Islet precursor cell (in vitro differentiated cells): Measurements from ENCODE around the gene CALM1.

Experiments used
- DNase-seq: peaks from one replicate; pipeline ENCODE4 v3.0.0-alpha.2; 2018

Gene CALM1

DNA sequence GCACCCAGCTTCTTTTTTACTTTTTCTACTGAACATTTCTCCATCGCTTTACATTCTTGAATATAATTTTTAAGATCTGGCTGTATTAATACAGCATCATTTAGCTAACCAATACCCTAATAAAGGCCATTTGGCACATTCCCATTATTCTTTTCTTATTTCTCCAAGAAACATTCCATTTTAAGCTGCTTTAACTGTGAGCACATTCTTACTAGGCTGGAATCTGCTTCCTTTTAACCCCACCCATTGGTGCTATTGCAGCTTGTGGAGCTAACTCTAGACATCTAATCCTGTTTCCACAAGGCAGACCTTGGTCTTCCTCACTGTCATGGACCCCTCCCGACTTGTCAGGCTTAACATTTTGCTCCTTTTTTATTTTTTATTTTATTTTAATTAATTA lies 15.2 kb downstream of the CALM1 start:
- no peak for DNase-seq

DNA sequence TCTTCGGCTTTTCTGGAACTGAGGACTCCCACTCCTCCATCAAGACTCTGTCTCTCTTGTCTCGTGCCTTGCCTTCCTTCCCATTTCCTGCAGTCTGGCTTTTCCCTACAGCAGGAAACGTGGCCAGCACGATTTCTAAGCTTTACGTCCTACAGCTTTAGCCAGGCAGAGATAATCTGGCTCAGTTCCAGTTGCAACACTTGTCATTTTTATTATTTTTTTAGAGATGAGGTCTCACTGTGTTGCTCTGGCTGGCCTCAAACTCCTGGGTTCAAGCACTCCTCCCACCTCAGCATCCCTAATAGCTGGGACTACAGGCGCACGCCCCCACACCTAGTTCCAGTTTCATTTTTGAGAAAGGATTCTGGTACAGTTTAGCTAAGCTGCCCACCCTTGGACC lies 19.9 kb downstream of the CALM1 start:
- DNase-seq, result peak; percentile 30

DNA sequence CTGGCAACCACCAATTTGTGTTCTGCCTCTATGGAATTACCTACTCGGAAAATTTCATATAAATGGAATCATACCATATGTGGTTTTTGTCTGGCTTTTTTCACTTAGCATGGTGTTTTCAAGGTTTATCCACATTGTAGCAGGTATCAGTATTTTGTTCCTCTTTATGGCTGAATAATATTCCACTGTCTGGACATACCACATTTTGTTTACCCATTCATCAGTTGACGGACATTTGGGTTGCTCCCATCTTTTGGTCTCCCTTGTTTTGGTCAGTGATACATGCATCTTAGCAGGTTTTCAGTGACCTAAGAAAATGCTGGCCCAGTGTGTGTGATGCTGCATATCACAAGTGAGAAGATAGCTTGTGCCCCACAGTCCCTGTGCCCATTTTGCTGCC lies 21.2 kb downstream of the CALM1 start:
- DNase-seq, result peak; percentile 15

DNA sequence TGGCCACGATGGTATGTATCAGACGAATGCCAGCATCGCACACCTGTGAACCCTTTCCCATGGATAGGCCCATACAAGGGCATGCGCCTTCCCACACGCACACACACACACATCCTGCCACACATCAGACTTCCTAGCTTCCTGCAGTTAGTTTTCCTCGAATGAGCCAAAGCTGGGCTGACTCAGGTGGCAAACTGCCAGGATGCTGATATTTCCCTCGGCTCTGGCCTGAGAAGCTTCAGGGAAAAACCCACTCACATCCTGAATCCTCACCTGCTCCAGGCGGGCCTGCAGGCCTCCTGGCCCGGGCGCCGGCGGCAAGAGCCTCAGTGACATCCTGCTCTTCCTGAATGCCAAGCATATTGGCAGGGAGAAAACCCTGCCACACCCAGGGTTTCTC lies 22.4 kb downstream of the CALM1 start:
- no peak for DNase-seq

DNA sequence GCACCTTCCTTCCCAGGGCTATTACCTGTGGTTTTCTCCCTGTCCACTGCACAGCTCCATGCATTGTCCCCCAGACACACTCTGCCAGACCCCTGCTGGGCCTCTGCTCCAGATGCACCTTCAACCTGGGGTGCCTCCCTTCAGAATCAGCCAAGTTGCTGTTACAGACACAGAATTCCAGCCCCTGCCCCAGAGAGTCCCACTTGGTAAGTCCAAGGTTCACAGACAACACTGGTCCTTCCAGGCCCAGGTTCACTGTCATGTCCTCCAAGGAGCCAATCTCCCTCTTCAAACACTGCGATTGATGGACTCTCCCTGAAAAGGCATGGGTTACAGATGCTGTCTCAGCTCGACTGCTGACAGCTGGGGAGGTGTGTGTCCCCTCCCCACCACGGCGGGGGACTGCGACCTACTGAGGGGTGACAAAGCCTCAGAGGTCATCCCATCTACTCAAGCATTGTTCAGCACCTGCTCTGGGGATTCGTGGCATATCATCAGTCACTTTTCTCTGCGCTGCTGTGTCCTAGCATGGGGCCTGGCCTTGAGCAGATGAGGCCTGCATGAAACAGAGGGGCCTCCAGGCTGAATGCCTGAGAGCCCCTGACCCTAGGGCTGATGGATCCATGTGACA lies 24.3 kb downstream of the CALM1 start:
- DNase-seq, result no peak

DNA sequence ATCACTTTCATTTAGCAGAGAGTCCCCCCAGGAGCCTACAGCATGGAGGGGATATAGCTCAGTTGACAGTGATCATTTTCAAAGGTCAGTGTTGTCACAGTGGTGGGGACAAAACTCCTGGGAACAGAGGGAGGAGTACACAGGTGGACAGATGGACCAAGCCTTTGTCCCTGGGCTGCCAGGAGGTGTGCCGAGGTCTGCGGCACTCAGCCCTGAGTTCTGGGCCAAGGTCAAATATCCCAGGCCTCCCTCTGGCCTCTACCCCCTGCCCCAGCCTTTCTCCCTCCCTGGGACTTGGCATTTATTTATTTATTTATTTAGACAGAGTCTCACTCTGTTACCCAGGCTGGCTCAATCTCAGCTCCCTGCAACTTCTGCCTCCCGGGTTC lies 24.8 kb downstream of the CALM1 start:
- no peak for DNase-seq

DNA sequence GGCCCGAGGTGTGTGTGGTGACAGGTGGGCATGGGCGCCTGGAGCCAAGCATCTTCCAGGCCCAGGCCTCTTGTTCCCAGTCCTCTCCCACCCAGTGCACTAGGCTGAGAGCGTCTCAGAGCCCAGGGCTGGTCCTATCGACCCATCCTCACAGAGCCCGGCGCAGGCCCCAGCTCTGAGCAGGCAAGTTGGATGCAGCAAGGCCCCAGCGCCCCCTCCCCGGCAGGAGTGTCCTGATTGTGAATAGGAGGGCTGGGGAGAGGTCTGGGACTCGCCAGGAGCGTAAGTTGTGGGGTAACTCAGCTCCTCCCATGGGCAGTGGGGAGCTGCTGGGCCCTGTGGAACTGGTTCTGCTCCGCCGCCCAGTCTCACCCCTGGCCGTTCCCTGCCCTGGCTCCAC lies 26.3 kb downstream of the CALM1 start:
- no peak for DNase-seq

DNA sequence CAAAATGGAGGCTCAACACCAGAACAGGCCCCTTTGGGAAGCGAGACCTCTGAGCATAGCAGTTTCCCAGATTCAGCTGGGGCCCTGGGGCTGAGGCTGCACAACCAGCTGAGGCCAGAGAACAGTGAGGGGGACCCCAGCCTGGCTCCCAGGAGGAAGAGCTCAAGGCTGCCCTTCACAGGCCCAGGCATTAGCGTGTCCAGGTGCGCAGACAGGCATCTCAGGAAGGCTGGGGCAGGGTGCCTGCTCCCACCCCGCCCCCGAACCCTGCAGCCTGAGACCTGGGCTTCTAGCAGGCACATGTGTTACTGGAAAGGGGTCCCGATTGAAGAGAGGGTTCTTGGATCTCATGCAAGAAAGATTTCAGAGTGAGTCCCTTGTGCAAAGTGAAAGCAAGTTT lies 27.2 kb downstream of the CALM1 start:
- no peak for DNase-seq

DNA sequence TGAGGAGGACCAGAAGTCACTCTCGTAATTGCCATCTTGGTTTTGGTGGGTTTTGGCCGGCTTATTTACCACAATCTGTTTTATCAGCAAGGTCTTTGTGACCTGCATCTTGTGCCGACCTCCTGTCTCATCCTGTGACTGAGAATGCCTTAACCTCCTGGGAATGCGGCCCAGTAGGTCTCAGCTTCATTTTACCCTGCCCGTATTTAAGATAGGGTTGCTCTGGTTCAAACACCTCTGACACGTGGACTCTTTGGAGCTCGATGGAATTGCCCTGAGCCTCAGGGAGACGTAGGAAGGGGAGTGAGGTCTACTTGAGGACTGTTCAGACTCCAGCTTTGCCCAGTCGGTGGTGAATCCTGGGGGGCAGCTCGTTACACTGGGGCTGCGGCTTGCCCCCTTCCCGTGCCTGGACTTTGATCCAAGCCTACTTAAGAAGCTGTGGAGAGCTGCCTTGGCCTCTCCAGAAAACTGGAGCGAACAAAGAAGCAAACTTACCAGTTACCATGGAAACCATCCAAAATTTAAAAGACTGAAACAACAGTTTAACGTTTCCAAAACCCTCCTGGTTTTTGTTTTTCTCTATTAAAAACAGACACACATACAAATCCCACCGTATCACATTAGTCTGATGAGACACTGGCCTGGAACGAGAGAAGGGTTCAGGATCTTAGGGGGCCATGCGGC lies 28.0 kb downstream of the CALM1 start:
- no peak for DNase-seq

DNA sequence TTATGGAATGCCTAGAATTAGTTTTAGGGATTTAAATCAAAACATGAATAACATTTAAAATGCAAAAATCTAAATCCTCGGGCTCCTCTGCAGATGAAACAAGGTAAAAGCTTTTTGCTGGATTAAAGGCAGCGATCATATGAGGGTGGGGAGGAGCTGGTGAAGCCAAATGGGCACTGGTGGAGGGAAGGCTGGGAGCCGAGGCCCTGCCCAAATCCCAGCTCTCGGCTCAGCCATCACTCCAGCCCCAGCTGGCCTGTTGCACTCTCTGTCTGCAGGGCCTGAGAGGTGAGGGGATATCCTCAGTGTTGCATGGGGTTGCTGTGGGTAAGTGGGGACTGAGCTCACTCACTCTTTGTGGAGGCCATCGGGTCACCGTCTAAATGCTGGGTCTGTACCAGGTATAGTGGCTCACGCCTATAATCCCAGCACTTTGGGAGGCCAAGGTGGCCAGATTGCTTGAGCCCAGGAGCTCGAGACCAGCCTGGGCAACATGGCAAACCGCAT lies 28.6 kb downstream of the CALM1 start:
- no peak for DNase-seq

DNA sequence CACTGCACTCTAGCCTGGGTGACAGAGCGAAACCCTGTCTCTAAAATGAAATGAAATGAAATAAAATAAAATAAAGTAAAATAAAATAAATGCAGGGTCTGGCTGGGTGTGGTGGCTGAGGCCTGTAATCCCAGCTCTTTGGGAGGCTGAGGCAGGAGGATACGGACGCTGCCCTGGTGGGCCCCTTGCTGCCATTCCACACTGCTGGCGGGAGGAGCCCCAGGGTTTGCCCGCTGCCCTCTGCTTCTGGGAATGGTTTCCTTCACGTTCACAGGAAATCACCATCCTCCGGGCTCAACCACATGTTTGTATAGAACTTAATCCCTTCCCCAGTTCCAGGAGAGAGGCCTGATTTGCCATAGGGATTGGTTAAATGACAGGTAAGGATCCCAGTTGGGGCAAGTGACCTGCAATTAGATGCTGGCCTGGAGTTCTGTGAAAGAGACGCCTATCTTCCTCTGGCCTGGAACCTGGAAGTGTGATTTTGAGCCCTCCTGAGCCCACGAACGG lies 29.3 kb downstream of the CALM1 start:
- DNase-seq, result no peak

DNA sequence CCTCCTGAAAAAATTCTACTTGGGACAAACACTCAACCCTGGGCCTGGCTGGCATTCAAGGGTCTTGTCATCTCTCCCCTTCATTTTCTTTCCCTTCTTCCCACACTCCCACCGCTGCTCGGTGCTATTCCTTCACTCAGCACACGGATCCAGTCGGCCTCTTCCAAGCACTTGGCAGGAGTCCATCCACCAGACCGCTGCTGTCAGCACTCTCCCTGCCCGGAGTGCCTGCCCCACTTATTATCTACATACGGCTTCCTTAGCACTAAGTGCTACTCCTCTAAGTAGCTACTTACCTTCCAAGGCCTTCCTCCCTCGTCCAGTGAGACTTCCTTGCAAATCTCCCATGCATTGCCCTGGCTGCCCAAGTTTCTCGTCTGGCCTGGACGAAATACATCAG lies 29.8 kb downstream of the CALM1 start:
- DNase-seq, result no peak

DNA sequence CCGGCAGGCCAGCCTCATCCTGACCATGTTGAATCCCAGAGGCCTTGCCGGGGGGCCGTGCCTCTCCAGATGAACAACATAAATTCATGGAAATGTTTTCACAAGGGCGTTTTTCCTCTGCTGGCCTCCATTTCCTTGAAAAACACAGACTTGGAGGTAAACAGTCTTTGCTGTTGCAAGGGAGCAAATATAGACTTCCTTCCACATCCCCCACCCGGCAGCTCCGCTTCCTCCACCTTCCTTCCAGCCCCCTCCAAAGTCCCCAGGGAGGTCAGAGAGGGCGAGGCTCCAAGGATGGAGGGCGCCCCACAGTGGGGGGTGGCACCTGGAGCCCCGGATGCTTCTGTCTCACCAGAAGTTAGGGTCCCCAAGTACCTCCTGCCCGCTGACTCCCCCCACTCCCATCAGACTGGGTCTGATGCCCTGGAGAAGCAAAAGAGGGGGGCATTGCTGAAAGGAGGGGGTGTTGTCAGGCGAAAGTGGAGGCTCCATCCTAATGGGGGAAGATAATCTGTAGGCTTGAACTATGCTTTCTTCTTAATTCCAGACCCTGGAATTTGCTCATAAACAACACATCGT lies 31.1 kb downstream of the CALM1 start:
- DNase-seq, result no peak

DNA sequence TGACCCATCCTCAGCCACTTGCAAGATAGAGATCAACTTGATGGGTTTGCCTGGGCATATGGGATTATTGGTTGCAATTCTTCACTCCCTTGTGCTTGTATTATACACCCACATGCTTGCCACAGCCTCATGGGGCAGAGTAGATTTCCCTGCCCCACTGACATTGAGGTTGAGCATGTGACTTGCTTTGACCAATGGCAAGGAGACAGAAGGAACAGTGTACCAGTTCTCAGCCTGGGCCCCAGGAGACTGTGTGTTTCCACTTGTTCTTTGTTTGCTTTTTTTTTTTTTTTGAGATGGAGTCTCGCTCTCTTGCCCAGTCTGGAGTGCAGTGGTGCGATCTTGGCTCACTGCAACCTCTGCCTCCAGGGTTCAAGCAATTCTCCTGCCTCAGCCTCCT lies 31.8 kb downstream of the CALM1 start:
- no peak for DNase-seq

DNA sequence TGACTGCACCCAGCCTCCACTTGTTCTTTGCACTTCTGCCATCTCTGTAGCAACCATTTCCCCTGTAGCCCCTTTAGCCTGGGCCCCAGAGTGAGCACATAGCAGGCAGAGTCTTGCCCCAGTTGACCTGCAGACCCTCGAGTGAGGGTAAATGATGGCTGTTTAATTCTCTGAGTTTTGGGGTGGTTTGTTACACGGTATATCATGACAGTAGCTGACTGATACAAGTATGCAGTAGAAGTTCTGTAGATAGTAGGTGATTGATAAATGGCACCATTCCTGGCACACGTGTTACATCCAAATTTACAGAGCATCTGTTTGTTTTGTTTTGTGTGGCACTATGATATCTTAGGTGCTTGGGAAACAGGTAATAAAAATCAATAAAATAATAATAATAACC lies 32.4 kb downstream of the CALM1 start:
- DNase-seq, result no peak

DNA sequence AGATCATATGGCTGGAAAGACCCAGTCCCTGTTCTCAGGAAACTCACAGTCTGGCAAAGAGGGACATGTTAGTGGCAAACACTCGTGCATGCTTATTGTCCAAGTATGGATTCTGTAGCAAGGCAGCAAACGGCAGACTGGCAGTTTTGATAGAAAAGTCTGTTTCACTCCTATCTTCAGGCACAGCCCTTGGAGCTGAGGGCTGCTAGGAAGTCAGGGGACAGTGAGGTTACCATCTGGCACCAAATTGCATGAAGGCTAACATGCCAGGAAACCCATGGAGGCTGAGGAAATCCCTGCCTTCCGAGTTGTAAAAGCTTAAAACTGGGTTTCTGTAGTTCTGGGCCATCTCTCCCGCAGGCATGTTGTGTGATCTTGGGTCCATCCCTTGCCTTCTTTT lies 32.9 kb downstream of the CALM1 start:
- DNase-seq, result no peak

DNA sequence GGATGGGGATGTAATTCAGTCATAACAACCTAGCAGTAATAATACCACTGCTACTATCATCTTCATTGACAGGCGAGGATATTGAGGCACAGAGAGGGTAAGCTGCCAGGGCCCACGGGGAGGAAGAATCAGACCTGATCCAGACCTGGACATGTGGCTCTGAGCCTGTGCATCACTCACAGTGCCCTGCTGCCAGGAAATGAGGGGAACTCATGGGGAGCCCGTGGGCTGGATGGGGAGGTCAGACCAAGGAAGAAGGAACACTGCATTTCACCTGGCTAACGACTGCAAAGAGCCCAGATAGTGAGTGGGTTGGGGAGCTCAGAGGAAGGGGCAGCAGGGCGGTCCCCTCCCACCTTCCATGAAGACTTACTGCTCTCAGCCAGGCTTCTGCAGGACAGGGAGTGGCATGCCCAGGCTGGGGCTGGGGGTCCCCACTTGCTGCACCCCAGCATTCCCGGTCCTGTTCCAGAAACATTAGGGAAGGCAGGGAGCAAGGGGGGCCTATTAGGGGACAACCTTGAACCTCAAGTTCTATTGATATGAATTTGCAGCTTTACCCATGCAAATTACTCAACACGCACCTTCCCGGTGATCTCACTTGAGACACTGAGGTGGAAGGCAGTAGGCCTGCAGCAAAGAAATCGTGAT lies 37.7 kb downstream of the CALM1 start:
- peak; percentile 37 for DNase-seq

DNA sequence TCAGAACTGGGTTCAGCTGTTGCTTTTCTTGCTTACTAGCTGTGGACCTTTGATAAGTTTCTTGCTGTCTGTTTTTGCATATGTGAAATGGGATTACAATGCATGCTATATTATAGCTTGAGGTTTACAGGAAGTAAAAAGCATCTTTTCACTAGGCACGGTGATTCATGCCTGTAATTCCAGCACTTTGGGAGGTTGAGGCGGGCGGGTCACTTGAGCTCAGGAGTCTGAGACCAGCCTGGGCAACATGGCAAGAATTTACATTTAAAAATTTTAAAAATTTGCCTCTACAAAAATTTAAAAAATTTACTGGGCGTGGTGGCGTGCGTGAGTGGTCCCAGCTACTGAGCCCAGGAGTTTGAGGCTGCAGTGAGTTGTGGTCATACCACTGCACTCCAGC lies 42.0 kb downstream of the CALM1 start:
- DNase-seq, result no peak

DNA sequence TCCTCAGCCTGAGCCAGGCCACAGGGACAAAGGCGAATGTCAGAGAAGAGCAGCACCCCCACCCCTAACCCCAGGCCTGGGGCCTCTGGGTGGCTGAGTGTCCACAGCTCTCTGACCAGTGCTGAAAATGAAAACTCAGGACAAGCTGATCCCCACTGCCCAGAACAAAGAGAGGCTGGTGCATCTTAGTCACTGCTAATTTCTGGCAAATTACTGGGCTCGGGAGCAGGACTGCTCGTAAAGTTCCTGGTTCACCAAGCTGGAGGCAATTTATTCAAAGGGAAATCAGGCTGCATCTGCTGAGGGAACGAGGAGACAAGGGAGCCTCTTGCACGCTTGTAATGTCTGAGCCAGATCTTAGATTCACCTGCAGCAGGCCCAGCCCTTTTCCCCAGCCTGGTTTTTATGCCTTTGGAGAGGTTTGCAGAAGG lies 43.2 kb downstream of the CALM1 start:
- peak; percentile 93 for DNase-seq

DNA sequence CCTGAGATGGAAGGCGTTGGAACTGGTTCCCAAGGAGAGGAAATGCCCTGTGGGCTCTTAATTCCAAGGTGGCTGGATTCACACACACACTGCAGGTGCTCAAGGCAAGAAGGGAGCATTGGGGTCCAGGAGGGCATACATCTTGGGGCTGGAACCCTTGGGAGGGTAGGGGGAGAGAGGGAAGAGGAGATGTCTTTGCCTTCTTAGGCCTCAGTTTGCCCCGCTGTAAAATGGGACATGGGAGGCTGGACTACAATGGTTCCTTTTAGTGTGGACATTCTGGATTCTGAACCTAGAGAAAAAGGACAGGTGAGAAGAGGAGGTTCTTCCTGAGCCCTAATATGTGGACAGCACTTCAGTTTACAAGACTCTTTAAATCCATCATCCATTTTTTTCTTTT lies 43.8 kb downstream of the CALM1 start:
- no peak for DNase-seq

DNA sequence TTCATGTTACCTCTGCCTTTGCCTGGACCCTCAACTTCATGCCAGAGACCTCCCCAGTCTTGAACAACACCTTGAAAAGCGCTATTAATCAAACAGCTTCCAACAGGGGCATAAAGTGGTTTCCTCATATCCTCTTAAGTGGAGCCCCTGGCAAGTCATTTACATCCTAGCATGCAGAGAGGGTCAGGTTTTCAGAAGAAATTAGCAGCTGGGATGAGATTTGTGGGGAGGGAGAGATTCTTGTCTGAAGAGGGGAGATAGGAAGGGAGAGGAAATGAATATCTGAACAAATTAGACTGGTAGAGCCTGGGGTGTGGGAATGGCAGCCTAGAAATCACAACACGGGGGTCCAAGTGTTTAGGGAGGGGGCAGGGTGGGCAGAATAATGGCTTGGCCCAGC lies 45.6 kb downstream of the CALM1 start:
- no peak for DNase-seq

DNA sequence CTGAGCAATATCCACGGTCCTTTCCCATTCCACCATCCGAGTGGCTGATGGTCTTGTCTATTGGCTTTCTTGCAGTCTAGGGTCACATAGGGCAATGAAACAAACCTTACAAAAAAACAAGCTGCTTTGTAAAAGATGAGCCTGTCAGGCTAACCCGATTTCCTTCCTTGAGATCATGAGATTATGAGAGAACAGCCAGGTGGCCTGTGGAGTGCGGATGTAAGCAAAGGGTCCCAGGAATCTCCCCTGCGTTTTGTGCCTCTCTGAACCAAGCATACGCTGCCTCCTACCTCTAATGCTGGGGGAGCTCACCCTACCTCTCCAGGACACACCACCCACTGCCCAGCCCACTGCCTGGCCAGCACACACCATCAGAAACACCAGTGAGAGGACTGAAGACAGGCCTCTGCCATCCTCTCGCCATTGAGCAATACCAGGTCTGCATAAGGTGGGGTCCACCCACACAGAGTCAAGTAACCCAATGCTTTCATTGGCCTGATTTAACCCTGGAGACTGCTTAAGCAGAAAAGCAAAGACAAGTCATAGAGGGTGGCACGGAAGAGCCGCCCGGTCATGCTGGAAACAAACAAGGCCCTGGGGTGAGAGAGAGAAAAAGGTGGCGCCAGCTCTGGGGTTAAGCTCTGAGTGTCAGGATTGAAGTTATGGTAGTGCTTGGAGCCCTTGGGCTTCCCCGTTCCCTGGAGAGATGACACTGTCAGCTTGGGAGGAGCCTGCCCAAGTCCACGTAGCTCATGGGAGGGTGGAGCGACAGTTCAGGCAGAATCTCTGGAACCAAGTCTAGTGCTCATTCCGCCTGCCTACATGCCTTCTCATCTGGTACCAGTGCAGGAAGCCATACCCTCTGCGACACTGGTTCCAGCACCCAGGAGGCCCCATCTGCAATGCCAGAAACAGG lies 46.6 kb downstream of the CALM1 start:
- DNase-seq, result no peak
